RWPE2 (cell line): ENCODE data around the gene FCHSD2.
"Not testable (repeated sequence)": the region's sequence is repeated elsewhere in the genome, so short reads cannot be mapped to it uniquely, and the experiment has no call there.

ENCODE experiments used
- ATAC-seq: fragments of 200-7000 bp; cut with Tn5 transposase; 3 replicates; pipeline ENCODE4 v1.9.1; 2021; ENCODE audit warnings: low read depth
- DNase-seq: peaks from one replicate; pipeline ENCODE4 v3.0.0-alpha.2; 2020; ENCODE audit warnings: low spot score
- H3K27ac ChIP-seq: fragments of 450-650 bp; 2 replicates; pipeline ENCODE4 v1.5.1; 2017; ENCODE audit warnings: mild to moderate bottlenecking; ENCODE audit not compliant: poor library complexity, severe bottlenecking
- H3K27me3 ChIP-seq: fragments of 250-450 bp; sonication (Bioruptor Pico); 2 replicates; pipeline ENCODE4 v1.5.1; 2021; ENCODE audit warnings: mild to moderate bottlenecking, moderate library complexity; ENCODE audit not compliant: insufficient read depth, poor library complexity, severe bottlenecking
- H3K36me3 ChIP-seq: fragments of 250-450 bp; sonication (Bioruptor Pico); 2 replicates; pipeline ENCODE4 v1.5.1; 2020; ENCODE audit warnings: low read depth, mild to moderate bottlenecking, moderate library complexity
- H3K4me1 ChIP-seq: fragments of 250-450 bp; sonication (Bioruptor Pico); 2 replicates; pipeline ENCODE4 v1.5.1; 2021; ENCODE audit warnings: mild to moderate bottlenecking, moderate library complexity; ENCODE audit not compliant: insufficient read depth, poor library complexity, severe bottlenecking
- H3K4me3 ChIP-seq: fragments of 250-450 bp; sonication (Bioruptor Pico); 2 replicates; pipeline ENCODE4 v1.5.1; 2021; ENCODE audit warnings: mild to moderate bottlenecking, moderate library complexity; ENCODE audit not compliant: severe bottlenecking
- H3K9me3 ChIP-seq: fragments of 250-450 bp; sonication (Bioruptor Pico); 2 replicates; pipeline ENCODE4 v1.5.1; 2021; ENCODE audit warnings: mild to moderate bottlenecking, moderate library complexity; ENCODE audit not compliant: severe bottlenecking
- CTCF ChIP-seq: fragments of 450-650 bp; IDR thresholded peaks from one replicate; pipeline ENCODE4 v1.5.1; 2017; ENCODE audit warnings: mild to moderate bottlenecking, moderate library complexity; ENCODE audit not compliant: poor library complexity, severe bottlenecking

Gene FCHSD2

GRCh38 chr11:73137262-73137943 lies 4.7 kb downstream of the FCHSD2 start:
- Histone ChIP-seq H3K27me3 (no peaks in the 10 kb centered on the region), H3K27ac (no peak overlapping the region), H3K4me3 (no peak overlapping the region), H3K9me3 (no peaks in the 10 kb centered on the region), H3K4me1 (peaks cover 10% of the 10 kb centered on the region), H3K36me3 (peaks cover 26% of the 10 kb centered on the region)
- ATAC-seq (no peak), DNase-seq (no peak)
- TF ChIP-seq CTCF: no peak

GRCh38 chr11:73136722-73137121 lies 5.4 kb downstream of the FCHSD2 start:
- H3K4me3 ChIP-seq, H3K9me3 ChIP-seq, H3K27me3 ChIP-seq, H3K27ac ChIP-seq, ATAC-seq, DNase-seq: not testable (repeated sequence)
- H3K4me1 ChIP-seq: peaks cover 10% of the 10 kb centered on the region
- peaks cover 26% of the 10 kb centered on the region for H3K36me3 ChIP-seq

GRCh38 chr11:73135346-73136284 lies 6.5 kb downstream of the FCHSD2 start:
- TF ChIP-seq CTCF: no peak
- no peaks in the 10 kb centered on the region for H3K27me3 ChIP-seq
- H3K9me3 ChIP-seq: no peaks in the 10 kb centered on the region
- H3K36me3 ChIP-seq: peaks cover 26% of the 10 kb centered on the region
- no peak overlapping the region for H3K27ac ChIP-seq
- H3K4me1 ChIP-seq: peaks cover 10% of the 10 kb centered on the region
- ATAC-seq: no peak
- H3K4me3 ChIP-seq: no peak overlapping the region
- DNase-seq: no peak

GRCh38 chr11:73132349-73132748 lies 9.8 kb downstream of the FCHSD2 start:
- not testable (repeated sequence) for H3K36me3 ChIP-seq, H3K4me3 ChIP-seq, H3K27ac ChIP-seq, H3K27me3 ChIP-seq, H3K9me3 ChIP-seq, DNase-seq, H3K4me1 ChIP-seq
- ATAC-seq: peak; percentile 53; the same call in 2 of the 3 replicates

GRCh38 chr11:73130181-73130580 lies 11.9 kb downstream of the FCHSD2 start:
- Histone ChIP-seq H3K9me3 (no peaks in the 10 kb centered on the region), H3K27me3 (no peaks in the 10 kb centered on the region), H3K4me3 (no peak overlapping the region), H3K4me1 (no peaks in the 10 kb centered on the region), H3K36me3 (peaks cover 4% of the 10 kb centered on the region; the same call in 1 of the 2 replicates), H3K27ac (no peak overlapping the region)
- DNase-seq (no peak), ATAC-seq (no peak)
- TF ChIP-seq CTCF: no peak
